Measurements from ENCODE around the gene MCM10.

MCM10 gene

DNA sequence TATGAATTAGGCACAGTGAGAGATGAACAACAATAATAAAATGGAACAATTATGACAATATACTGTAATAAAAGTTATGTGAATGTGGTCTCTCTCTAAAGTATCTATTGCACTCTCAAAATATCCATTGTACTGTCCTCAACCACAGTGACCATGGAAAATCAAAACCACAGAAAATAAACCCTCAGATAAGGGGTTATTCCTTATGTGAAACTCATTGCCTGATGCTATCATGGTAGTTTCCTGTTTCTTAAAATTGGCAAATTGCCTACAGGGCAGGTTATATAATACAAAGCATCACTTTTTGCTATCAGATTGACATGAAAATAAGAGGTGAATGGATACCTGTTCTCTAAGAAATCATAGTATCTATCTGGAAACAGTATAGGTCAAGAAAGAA is 3.8 kb downstream of the MCM10 start:
- DNase-seq (ENCODE audit: low read depth), result no peak

DNA sequence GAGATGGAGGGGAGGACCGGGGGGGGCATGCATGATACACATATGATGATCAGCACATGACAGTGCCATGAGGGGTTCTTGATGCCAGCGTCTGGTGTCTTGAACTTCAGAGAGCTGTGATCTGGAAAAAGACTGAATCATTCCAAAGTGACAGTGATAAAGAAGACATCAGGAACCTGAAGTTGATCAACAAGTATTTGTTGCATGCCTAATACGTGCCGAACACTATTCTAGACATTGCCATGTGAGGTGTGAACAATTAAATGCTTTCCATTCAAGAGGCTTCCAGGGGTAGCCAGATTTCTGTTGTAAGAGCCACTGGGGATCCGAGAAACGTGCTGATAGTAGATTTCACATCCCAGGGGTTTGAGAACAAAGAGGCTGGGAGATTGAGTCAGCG is 6.2 kb downstream of the MCM10 start:
- DNase-seq (ENCODE audit: low read depth), result no peak

GRCh38 chr10:13168781-13169180 is 7.4 kb downstream of the MCM10 start:
- DNase-seq (ENCODE audit: low read depth), result no peak

GRCh38 chr10:13173616-13174015 is 12.3 kb downstream of the MCM10 start:
- no peak for DNase-seq (ENCODE audit: low read depth)

DNA sequence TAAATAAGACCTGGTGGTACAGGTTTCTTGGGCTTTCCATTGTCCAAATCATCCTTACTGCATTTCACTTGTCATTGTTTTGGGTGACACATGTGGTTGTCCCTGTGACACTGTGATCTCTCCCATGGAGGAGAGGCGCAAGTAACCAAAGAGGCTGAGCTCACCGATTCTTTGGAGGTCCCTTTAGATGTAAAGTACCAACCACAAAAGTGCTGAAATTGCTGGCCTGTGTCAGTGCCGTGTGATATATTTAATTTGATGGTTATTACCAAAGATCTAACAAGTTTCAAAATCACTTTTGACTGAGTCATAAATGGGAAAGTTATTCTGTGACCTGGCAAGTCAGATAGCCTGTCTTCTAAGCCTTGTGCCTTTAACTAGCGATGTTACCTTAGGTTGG is 19.4 kb downstream of the MCM10 start:
- no peak for DNase-seq (ENCODE audit: low read depth)

GRCh38 chr10:13182424-13182823 is 21.1 kb downstream of the MCM10 start:
- no peak for DNase-seq (ENCODE audit: low read depth)

DNA sequence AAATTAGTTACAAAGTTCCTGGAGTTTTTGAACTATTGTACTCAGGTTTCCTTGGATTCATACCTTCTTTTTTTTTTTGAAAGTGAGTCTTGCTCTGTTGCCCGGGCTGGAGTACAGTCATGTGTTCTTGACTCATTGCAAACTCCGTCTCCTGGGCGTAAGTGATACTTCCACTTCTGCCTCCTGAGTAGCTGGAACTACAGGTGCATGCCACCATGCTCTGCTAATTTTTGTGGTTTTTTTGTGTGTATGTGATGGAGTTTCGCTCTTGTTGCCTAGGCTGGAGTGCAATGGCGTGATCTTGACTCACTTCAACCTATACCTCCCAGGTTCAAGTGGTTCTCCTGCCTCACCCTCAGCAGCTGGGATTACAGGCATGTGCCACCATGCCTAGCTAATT is 22.3 kb downstream of the MCM10 start:
- DNase-seq (ENCODE audit: low read depth), result no peak

- DNase-seq (ENCODE audit: low read depth), result no peak
Observed at GRCh38 chr10:13184276-13184675, 22.9 kb downstream of the MCM10 start.

DNA sequence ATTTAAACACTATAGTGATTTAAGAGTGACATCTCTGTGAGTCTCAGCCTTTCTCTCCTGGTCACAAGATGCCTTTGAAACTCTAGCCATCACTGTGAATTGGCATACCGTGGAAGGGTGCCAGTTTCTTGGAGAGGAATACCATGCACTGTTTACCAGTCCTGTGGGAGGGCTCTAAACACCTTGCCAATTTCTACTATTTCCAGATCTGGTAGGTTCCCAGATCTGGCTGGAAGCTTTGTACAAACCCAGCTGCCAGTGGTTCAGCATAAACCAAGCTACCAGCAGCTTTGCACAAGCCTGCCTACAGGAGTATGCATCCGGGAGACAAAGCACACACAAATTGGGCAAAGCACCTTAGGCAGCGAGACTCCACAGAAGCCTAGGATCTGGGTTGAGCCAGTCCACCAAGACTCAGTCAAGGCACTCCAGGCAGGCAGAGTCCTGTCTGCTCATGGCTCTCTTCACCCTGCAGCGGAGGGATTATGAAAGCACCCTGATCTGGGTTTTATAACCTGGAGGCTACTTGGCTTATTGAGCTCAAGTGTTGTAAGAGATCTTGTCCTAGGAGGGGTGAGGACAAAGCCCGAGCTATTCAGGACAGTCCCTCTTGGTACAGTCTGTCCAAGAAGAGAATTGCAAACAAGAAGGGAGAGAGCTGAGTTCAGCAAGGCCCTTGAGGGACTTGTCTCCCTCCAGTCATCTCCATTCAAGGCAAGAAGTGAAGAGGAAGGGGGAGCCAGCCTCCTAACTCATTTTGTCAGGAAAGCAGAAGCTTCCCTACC is 23.6 kb downstream of the MCM10 start:
- DNase-seq (ENCODE audit: low read depth), result no peak

GRCh38 chr10:13187135-13187534 is 25.8 kb downstream of the MCM10 start:
- DNase-seq (ENCODE audit: low read depth), result no peak

GRCh38 chr10:13188593-13188992 is 27.2 kb downstream of the MCM10 start:
- no peak for DNase-seq (ENCODE audit: low read depth)

DNA sequence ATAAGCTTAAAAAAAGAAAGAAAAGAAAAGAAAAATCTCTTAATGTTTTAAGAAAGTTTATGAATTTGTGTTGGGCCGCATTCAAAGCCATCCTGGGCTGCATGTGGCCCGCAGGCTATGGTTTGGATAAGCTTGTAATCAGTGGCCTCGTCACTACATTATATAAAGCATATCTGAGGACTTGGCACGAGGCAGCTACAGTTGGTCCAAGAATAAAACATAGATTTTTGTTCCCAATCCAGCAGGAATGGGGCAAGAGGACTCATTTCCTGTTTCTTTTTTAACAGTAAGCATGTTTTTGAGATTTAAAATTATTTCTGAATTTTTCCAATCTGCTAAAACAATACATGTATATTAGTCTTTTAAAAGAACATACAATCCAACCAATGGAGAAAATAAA is 28.6 kb downstream of the MCM10 start:
- peak; percentile 17 for DNase-seq (ENCODE audit: low read depth)

- DNase-seq (ENCODE audit: low read depth), result no peak
Observed at GRCh38 chr10:13190816-13191215, 29.5 kb downstream of the MCM10 start.

GRCh38 chr10:13191362-13191761 is 30.0 kb downstream of the MCM10 start:
- no peak for DNase-seq (ENCODE audit: low read depth)

- DNase-seq (ENCODE audit: low read depth), result no peak
Observed at GRCh38 chr10:13193637-13194036, 32.3 kb downstream of the MCM10 start.

DNA sequence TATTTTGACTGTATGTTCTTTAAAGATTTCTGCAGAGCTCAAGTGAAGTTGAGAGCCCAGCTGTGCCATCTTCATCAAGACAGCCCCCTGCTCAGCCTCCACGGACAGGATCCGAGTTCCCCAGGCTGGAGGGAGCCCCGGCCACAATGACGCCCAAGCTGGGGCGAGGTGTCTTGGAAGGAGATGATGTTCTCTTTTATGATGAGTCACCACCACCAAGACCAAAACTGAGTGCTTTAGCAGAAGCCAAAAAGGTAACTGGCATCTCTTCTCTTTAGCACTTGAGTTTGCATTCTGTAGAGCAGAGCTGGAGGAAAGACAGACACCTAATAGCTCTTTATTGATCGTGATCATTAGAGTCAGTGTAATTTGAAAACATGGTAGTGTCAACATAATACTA is 33.7 kb downstream of the MCM10 start:
- no peak for DNase-seq (ENCODE audit: low read depth)

DNA sequence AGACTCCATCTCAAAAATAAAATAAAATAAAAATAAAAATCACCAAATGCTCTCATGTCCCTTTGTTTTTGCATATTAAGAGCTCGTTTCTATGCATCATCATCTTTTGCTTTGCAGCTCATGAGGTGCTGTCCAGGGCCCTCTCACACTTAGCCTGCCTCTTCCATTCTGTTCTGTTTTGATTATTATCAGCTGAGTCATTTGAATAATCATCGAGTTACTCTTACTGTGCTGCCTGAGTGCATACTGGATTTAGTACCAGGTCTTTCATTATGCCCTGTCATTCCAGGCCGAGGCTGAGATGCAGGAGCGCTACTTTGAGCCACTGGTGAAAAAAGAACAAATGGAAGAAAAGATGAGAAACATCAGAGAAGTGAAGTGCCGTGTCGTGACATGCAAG is 39.8 kb downstream of the MCM10 start:
- no peak for DNase-seq (ENCODE audit: low read depth)

DNA sequence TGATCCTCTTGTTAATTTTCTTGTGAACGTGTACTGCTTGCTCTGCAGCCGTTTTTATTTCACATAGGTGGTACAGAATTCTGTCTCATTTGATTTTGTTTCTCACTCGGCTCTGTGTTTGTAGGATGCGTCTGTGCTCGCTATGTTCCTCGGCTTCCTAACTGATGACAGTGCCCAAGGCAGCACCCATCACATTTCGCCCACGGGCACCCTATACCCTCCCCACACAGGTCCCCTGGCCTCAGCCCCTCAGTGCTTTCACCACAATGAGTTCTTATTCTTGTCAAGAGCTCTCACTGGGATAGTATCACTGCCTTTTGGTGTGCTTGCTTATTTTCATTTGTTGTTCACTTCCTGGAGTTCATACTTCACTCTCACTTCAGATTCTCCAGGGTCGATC is 44.7 kb downstream of the MCM10 start:
- DNase-seq (ENCODE audit: low read depth), result no peak

DNA sequence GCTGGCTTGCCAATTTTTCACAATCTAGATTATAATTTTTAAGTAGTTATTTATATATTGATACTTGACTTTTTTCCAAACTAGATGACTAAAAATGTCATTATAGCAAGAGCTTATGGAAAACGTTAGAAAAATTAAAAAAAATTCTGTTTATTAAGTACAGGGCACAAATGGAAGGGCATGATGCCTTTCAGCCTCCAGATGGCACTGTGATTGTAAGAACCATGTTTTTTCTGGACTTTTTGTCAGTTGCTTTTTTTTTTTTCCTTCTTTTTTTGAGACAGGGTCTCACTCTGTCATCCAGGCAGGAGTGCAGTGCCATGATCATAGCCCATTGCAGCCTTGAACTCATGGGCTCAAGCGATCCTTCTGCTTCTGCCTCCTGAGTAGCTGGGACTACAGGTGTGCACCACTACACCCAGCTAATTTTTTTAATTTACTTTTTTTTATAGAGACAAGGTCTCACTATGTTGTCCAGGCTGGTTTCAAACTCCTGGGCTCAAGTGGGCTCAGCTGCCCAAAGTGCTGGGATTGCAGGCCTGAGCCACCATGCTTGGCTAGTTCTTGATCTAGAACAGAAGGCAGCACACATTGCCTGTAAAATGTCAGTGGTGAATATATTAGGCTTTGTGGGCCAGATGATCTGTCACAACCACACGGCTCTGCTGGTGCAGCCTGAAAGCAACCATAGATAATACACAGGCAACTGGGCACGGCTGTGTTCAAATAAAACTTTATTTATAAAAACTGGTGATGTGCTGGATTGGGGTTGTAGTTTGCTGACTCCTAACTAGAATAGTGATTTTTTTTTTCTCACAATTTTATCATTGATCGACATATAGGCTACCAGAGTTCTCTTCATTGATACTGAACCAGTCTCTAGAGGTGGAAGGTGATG is 45.4 kb downstream of the MCM10 start:
- DNase-seq (ENCODE audit: low read depth), result no peak

DNA sequence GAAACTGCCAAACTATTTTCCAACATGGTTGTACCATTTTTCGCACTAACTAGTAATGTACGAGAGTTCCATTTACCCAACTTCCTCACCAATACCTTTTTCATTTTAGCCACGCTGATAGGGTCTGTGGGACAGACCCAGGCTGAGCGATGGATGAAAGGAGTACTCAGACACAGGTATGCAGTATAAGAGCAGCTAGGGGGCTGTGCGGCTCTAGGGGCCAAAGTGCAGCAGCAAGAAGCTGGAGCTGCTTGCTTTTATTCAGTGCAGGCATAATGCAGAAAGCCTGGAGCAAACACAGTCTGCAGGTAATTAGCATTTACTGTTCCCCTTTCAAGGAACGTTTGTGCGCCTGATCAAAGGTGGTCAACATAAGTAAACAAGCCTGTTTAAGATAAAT is 51.8 kb downstream of the MCM10 start:
- no peak for DNase-seq (ENCODE audit: low read depth)

GRCh38 chr10:13218878-13219277 is 57.5 kb downstream of the MCM10 start:
- no peak for DNase-seq (ENCODE audit: low read depth)

GRCh38 chr10:13219685-13220670 is 58.6 kb downstream of the MCM10 start:
- DNase-seq (ENCODE audit: low read depth), result no peak
